HepG2 (cell line): Measurements from ENCODE around the gene AJUBA. TPM values are rescaled to one million over a fixed set of nuclear protein-coding genes. Genes with fewer than 3 reads are reported as not detected.

Source experiments
- AHR ChIP-seq: IDR thresholded peaks from 2 replicates; pipeline ENCODE4 v1.6.1; 2018; ENCODE audit warnings: missing genetic modification reagents, missing compliant biosample characterization
- CAMTA2 ChIP-seq: sonication (generic); formaldehyde crosslinking; IDR thresholded peaks from 2 replicates; pipeline ENCODE4 v1.4.0; 2020; ENCODE audit warnings: mild to moderate bottlenecking, missing genetic modification reagents, borderline replicate concordance
- CEBPZ ChIP-seq: IDR thresholded peaks from 2 replicates; pipeline ENCODE4 v1.6.1; 2012; ENCODE audit warnings: low read length, improper control_type of control experiment
- DRAP1 ChIP-seq: IDR thresholded peaks from 2 replicates; pipeline ENCODE4 v1.6.1; 2016; ENCODE audit warnings: missing genetic modification reagents, missing compliant biosample characterization
- IRX3 ChIP-seq: sonication (generic); formaldehyde crosslinking; IDR thresholded peaks from 2 replicates; pipeline ENCODE4 v1.8.1; 2023; ENCODE audit warnings: mild to moderate bottlenecking, low read depth, missing genetic modification reagents, borderline replicate concordance
- KMT2A ChIP-seq: sonication (generic); formaldehyde crosslinking; IDR thresholded peaks from 2 replicates; pipeline ENCODE4 v1.4.0; 2020; ENCODE audit warnings: missing genetic modification reagents
- MAF1 ChIP-seq: sonication (generic); formaldehyde crosslinking; IDR thresholded peaks from 2 replicates; pipeline ENCODE4 v1.5.0; 2020; ENCODE audit warnings: missing genetic modification reagents, borderline replicate concordance
- MYC ChIP-seq: sonication (generic); formaldehyde crosslinking; IDR thresholded peaks from 2 replicates; pipeline ENCODE4 v1.9.0; 2021; ENCODE audit warnings: missing genetic modification reagents, borderline replicate concordance
- NCOA5 ChIP-seq: sonication (generic); formaldehyde crosslinking; IDR thresholded peaks from 2 replicates; pipeline ENCODE4 v1.4.0; 2020; ENCODE audit warnings: missing genetic modification reagents
- NFYB ChIP-seq: sonication (generic); formaldehyde crosslinking; IDR thresholded peaks from 2 replicates; pipeline ENCODE4 v1.4.0; 2020; ENCODE audit warnings: missing genetic modification reagents
- PAWR ChIP-seq: sonication (generic); formaldehyde crosslinking; IDR thresholded peaks from 2 replicates; pipeline ENCODE4 v1.4.0; 2020; ENCODE audit warnings: missing genetic modification reagents, mild to moderate bottlenecking, borderline replicate concordance
- SKIL ChIP-seq: sonication (generic); formaldehyde crosslinking; IDR thresholded peaks from 2 replicates; pipeline ENCODE4 v1.8.0; 2022; ENCODE audit warnings: missing genetic modification reagents, mild to moderate bottlenecking, moderate library complexity, borderline replicate concordance
- TBL1XR1 ChIP-seq: fragments of 150-350 bp; IDR thresholded peaks from 2 replicates; pipeline ENCODE4 v1.6.1; 2014; ENCODE audit warnings: borderline replicate concordance, low read length; ENCODE audit not compliant: partially characterized antibody
- THAP9 ChIP-seq: sonication (generic); formaldehyde crosslinking; IDR thresholded peaks from 2 replicates; pipeline ENCODE4; 2020; ENCODE audit warnings: missing genetic modification reagents, mild to moderate bottlenecking, borderline replicate concordance
- ZNF30 ChIP-seq: sonication (generic); formaldehyde crosslinking; IDR thresholded peaks from 2 replicates; pipeline ENCODE4 v1.5.0; 2020; ENCODE audit warnings: mild to moderate bottlenecking, missing genetic modification reagents
- ZNF446 ChIP-seq: sonication (generic); formaldehyde crosslinking; IDR thresholded peaks from 2 replicates; pipeline ENCODE4 v1.5.0; 2020; ENCODE audit warnings: mild to moderate bottlenecking, missing genetic modification reagents
- ZNF7 ChIP-seq: IDR thresholded peaks from 2 replicates; pipeline ENCODE4 v1.6.1; 2016; ENCODE audit warnings: missing biosample characterization, missing genetic modification reagents
- ZNF850 ChIP-seq: sonication (generic); formaldehyde crosslinking; conservative IDR thresholded peaks from 2 replicates; pipeline ENCODE4 v1.9.0; 2021; ENCODE audit warnings: mild to moderate bottlenecking, missing genetic modification reagents
- ZSCAN25 ChIP-seq: sonication (generic); formaldehyde crosslinking; IDR thresholded peaks from 2 replicates; pipeline ENCODE4 v1.8.0; 2022; ENCODE audit warnings: mild to moderate bottlenecking, missing genetic modification reagents
- ZUFSP ChIP-seq: sonication (generic); formaldehyde crosslinking; IDR thresholded peaks from 2 replicates; pipeline ENCODE4 v1.9.0; 2021; ENCODE audit warnings: missing genetic modification reagents, mild to moderate bottlenecking, borderline replicate concordance
- polyA plus RNA-seq, 8 experiments: library from polyadenylated mRNA; depleted of rRNA in 3 of 8; stranded (reverse) in 7 of 8; unstranded in 1 of 8; fragments of >200 nt; fragmentation: Illumina TruSeq in 4 of 8; extraction: Trizol in 4 of 8; gene quantifications; 2 replicates each; pipeline versions ENCODE4 v1.2.1 to v1.2.3, GENCODE V29; 2011 to 2016; ENCODE audit warnings: low read depth in 4 of 8, missing spikeins in 1 of 8, mixed read lengths in 1 of 8; ENCODE audit not compliant: insufficient read depth in 1 of 8
- total RNA-seq, 5 experiments: library from RNA; depleted of rRNA; stranded (reverse); fragments of >200 nt; fragmentation: Illumina TruSeq; extraction: Trizol; gene quantifications; 2 replicates each; pipeline ENCODE4 v1.2.3, GENCODE V29; 2016; ENCODE audit warnings: low read depth in 1 of 5

AJUBA gene
- total and polyA plus RNA-seq, 2 of the 13 experiments (the other 11 are each of a cell fraction or from before 2014, with no cell fraction given) = 157 to 241 TPM

GRCh38 chr14:22986508-22987054 lies 4.2 kb upstream of the AJUBA start (continued):
- TF ChIP-seq MAF1 (CRISPR knock-in tag) = no peak
- no peak for TF ChIP-seq ZNF850 (CRISPR knock-in tag)
- peak; percentile 27 for TF ChIP-seq TBL1XR1
- no peak for TF ChIP-seq CAMTA2 (CRISPR knock-in tag)
- 0 out of 2 replicates have a peak, but pooled peaks have one; percentile 31 for TF ChIP-seq KMT2A
- peak; percentile 69 for TF ChIP-seq DRAP1 (CRISPR knock-in tag)
- TF ChIP-seq MYC (CRISPR knock-in tag) = no peak
- no peak for TF ChIP-seq ZNF446 (CRISPR knock-in tag)
- 0 out of 2 replicates have a peak, but pooled peaks have one; percentile 28 for TF ChIP-seq NFYB (CRISPR knock-in tag)
- no peak for TF ChIP-seq ZNF30 (CRISPR knock-in tag)
- no peak for TF ChIP-seq IRX3 (CRISPR knock-in tag)
- peak; percentile 35; the same call in 1 of the 2 replicates for TF ChIP-seq ZNF7 (CRISPR knock-in tag)
- TF ChIP-seq THAP9 (CRISPR knock-in tag) = no peak
- TF ChIP-seq NCOA5 (CRISPR knock-in tag) = no peak
- TF ChIP-seq AHR (CRISPR knock-in tag) = no peak; the same call in 1 of the 2 replicates
- TF ChIP-seq PAWR (CRISPR knock-in tag) = no peak
- no peak for TF ChIP-seq SKIL (CRISPR knock-in tag)
- no peak for TF ChIP-seq CEBPZ
- no peak for TF ChIP-seq ZUFSP (CRISPR knock-in tag)
- peak; percentile 52; the same call in 1 of the 2 replicates for TF ChIP-seq ZSCAN25 (CRISPR knock-in tag)
